GM21723 (cell line): ENCODE data around the gene RER1.

ENCODE experiments used
- ATAC-seq: cut with Tn5 transposase; IDR thresholded peaks from one replicate; pipeline ENCODE4 v1.9.1; 2021; ENCODE audit warnings: mild to moderate bottlenecking, moderate library complexity; ENCODE audit not compliant: unreplicated experiment

The RER1 gene

DNA sequence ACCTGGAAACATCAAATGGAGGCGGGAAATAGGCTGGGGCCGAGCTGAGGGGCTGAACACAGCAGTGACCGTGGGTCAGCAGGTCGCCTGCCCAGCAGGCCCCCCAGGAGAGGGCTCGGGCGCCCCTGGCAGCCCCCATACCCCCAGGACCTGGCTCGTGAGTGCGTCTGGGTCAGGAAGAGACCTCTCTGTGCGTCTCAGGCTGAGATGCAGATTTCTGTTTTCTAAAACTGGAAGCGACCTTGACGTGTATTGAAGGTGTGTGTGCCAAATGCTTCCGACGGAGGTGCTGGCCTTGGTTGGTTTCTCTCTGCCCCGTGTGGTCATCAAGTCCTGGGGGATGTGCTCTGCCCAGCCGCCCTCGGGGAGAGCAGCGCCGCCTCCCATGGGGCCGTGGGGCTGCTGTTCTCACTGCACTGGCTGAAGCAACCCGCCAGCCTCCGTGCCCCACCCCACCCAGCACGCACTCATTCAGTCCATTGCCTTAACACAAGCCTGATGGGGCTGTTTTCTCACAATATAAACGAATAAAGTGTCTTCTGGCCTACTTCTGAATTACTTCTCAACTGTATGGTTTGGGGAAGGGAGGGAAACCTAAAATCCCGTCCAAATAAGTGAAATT is 13.4 kb downstream of the RER1 start:
- ATAC-seq, result no peak

DNA sequence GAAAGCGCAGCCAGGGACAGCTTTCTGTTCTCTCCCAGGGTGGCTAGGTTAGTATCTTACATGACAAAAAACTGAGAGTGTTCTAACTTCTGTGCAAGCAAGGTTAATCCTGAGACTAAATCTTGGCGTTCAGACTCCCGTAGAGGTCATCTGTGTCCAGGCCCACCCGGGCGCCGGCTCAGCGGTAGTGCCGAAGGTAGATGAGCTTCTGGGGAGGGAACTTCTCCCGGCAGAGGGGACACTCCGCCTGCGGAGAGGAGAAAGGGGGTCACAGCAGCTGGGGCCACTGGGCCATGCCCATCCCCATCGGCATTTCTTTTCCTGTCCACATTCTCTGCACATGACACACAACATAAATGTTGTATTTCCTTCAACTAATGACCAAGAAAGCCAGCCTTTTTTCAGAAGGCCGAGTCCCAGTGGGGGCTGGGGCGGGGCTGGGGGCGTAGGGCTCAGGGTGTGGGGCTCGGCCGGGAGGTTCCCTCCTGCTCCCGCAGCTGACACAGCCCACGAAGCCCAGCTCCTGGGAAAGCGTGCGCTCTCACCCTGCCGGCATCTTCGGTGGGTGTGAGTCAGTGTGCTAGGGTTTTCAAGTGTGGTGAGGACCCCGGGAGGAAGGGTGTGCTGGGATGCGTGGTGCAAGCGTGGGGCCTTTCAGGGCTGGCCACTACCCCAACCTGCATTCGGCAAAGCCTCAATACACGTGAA is 14.1 kb downstream of the RER1 start:
- ATAC-seq, result no peak

DNA sequence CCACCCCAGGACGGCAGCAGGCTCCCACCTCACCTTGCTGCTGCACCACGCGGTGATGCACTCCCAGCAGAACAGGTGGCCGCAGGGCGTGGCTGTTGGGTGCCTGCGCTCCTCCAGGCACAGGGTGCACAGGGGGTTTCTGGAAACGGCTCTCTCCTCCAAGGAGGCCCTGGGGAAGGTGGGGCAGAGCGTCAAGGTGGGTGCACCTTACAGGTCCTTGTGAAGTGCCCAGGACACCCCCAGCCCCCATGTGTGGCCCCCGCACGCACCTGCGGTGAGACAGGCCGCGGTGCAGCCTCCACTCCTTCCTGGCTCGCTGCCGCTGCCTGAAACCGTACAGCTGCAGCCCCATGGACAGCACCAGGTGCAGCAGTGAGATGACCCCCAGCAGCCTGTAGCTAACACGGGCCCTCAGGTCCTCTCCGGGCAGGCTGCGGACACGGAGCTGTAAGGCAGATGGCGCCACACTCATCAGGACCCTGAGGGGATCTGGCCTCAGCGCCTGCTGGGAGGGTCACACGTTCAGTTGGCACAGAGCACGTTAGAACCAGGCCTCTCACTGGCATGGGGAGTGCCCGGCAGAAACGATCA is 14.9 kb downstream of the RER1 start:
- no peak for ATAC-seq

DNA sequence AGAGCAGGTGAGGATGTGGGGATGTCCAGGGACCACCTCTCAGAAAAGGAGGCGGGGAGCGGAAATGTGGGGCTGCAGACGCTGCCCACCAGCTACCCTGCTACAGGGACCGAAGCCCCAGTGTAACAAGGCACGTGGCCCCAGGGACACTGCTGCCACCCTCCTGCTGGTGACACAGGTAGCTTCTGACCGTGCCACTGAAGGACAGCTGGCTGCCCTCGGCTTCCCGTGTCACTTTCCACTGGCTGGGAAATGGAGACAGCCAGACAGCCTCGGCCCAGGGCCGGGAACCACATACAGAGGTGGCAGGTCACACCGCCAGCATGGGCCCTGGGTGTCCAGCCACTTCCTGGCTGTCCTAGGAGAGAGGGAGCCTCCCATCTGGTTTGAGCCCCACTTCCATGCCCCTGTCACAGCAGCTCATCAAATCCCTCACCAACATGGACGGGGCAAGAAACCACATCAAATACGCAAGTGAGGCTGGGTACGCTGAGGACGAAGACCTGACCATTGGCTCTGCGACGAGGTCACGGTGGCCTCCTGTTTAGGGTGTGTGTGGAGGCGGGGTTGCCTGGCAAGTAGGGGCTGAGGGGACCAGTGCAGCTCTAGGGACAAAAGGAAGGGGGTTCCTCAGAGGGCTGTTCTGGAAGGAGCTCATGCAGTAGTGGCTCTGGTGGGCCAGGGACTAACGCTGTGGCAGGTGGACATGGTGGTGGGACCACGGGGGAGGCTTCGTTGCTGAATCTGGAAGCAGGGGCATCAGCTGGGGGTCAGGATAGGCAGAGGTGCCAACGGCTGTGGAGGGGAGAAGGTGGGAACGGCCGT is 15.7 kb downstream of the RER1 start:
- ATAC-seq, result no peak

DNA sequence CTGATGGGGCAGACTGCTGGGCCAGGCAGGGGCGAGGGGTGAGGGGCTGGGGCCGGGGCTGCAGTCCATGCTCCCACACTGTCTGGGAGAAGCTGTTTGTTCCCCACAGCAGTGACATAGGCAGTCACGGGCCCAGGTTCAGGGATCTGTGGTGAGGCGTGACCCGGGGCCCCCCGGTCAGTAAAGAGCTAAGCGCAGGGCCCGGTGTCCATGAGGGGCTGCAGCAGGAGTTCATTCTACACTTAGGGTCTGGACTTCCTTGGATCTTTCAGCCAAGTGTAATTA is 16.3 kb downstream of the RER1 start:
- ATAC-seq, result no peak

DNA sequence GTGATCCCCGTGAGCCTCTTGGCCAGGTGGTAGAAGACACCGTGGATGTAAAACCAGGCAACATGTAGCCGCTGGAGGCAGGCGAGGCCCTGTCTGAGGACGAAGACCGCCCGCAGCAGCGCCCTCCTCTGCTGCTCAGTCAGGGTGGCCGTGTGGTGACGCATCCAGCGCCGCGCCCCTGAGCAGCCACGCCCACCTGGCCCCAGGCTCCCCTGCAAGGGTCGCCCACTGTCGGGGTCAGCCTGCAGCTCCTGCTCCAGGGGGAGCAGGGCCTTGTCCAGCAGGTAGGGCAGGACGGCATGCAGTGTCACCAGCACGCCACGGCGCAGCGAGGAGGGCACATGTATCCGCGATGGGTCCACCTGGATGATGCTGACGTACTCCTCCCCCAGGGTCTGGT is 16.8 kb downstream of the RER1 start:
- ATAC-seq, result no peak

DNA sequence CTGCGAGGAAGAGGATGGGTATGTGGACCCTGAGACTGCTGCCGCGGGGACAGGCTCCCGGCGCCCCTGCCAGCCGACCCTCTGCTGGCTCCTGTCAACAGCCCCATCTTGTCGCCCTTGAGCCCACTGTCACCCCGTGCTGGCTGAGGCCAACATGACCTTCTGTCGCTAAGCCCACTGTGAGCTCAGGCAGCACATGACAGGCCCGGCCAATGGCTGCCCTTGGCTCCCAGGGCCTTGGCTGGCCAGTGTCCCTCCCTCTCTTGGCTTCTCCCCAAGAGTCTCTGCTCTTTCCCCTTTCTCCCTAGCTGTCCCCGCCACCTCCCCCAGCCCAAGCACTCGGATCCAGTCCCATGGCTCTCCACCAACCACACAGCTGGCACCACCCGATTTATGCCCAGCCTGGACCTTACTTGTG is 17.2 kb downstream of the RER1 start:
- ATAC-seq, result no peak

DNA sequence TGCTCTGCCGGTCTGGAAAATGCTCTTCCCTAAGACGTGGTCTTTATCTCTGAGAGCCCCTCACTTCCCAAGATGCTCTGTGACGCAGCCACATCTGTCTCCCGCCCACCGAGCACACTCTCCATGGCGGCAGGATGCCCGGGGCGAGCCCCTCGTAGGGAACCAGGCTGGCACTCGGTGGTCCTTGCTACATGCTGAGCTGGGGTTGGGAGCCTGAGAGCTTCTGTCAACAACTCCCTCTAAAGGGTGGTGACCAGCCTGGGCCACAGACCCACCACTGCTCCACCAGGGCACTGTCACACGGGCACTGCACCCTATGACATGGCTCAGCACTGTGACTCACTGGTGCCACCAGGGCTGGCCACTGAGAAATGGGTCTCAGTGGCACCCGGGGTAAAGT is 18.1 kb downstream of the RER1 start:
- ATAC-seq, result no peak

DNA sequence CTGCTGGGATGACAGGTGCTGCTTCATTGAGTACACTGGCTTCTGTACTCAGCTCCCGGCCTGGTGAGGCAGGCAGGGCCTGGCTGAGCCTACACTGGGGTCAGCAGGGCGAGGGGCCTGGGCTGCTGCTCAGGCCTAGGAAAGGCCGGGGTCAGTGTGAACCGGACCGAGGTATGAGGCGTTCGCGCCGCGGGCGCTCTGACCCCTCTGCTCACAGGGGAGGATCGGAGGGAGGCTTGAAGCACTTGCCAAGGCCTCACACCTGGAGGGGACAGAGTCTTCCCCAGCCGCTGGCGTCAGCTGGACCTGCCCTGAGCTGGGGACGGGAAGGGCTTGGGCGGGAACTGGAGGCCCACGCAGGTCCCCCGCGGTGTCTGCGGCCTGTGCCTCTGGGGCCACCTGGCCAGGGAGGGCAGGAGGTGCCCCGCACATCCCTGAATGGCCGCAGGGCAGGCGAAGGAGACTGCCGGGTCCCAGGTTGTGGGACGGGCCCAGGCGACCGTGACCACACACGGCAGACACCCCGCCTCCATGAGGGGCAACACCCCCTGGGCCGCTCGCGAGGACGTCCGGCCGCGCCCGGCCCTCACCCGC is 20.3 kb downstream of the RER1 start:
- peak; percentile 15 for ATAC-seq

DNA sequence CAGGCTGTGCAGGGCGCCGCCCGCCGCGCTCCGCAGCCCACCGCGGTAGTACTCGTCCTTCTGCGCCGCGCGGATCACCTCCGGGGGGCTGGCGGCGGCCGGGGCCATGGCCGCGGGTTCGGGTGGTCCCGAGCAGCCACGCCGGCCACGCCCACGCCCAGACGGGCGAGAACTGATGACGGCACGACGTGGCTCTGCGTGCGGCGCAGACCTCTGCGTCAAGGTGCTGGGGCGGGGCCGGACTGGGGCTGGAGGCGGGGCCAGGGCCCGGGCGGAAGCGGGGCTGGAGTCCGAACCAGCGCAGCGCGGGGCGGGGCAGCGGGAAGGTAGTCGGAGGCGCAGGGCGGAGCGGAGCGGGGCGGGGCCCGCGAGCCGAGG is 20.7 kb downstream of the RER1 start, which contains the start of gene PEX10:
TSS of gene PEX10 (minus strand) at position 170 of the 378 bp plus-strand sequence. CDS start at position 108, 62 bp downstream.
- peak; percentile 71 for ATAC-seq

DNA sequence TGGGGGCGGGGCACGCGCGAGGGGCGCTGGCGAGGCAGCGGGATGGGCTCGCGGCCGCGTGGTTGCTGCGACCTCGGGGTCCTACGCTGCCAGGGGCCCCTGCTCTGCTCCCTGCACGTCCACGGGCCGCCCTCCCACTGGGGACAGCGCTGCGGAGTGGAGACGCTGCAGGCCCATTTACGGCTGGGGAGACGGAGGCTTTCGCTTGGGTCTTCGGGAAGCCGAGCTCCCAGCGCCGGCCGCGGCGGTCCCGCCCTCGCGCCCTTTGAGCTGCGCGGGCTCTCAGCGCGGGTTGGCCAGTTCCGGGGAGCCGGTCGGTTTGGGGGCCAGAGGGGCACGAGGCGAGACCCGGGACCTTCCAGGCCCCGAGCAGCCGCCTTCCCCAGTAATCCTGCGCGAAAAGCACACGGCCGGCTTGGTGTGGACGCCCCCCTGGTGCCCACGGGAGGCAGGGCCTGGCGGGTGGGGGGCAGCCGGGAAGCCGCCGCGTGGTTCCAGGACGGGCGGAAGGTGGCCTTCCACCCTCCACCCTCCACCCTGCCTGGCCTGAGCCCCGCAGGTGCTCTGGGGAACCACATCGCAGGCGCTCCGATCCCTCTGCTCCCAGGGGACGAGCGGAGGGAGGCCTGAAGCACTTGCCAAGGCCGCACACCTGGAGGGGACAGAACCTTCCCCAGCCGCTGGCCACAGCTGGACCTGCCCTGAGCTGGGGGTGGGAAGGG is 21.3 kb downstream of the RER1 start:
- ATAC-seq, result peak; percentile 18

DNA sequence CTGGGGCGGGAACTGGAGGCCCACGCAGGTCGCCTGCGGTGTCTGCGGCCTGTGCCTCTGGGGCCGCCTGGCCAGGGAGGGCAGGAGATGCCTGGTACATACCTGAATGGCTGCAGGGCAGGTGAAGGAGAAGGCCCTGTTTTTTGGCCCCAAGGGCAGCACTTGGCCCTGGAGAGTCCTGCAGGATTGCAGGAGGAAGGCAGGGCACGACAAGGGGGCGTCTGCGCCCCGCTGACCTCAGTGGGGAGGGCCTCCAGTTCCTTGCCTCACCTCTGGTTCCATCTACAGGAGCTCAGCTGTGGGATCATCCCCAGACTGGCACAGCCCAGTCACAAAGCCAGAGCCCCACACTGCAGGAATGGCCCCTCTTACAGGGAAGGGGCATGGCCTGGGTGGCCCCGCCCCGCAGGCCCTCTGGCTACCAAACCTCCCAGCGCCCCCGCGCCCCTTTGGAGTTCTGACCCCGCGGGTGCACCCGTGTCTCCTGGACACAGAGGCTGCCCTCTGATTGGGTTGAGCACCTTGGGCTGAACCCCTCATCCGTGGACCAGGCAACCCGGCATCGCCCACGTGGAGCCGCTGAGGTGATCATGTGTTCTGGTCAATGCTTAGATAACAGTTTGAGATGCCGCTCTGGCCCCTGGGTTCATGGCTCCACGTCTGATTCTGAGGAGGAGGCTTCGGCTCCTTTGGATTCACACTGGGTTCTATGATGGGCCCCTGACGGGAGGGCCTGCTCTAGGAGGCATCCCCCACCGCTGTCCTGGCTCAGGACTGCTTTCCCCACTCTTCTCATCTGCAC is 22.1 kb downstream of the RER1 start:
- ATAC-seq, result no peak

DNA sequence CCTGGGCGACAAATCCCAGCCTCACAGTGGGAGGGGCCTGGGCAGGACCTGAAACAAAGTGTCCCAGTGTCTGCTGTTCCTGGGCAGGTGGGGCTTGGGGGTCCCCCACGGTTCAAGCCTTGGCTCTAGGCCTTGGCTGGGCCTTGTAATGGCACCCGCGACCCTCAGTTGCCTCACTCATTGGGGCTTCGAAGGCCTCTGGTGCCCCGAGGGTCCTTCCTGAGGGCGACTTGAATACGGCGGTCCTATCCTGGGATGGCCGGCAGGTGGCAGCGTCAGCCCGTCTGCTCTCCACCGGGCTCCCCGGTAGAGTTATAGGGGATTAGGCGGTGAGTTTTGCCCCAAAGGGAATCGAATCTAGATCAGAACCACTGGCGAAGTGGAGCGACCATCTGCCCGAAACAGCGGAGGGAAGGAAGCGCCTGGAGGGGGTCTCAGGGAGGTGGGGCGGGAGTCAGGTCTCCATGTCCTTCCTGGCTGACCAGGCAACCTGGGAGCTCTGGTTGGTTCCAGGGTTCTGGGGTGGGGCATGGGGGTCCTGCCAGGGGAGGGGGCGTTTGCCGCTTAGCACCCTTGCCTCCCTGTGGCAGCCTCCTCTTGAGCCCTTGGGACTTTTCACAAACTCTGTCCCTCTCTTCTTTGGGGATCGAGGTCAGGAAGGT is 22.8 kb downstream of the RER1 start:
- ATAC-seq, result no peak

DNA sequence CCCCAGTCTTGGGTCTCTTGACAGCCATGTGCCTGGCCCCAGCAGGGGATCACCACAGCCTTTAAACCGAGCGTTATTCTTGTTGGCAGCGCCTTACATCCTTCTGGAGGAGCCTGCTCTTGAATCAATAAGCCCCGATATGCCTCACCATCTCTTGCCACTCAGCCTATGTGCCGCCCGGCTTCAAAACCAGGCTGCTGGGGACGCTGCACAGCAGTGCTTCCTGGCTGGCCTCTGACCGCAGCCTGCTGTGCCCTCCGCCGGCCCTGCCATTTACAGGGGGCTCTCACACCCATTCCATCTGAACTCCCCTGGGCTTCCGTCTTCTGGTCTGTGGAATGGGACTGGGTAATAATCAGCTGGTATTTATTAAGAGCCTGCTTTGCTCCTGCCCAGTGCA is 23.7 kb downstream of the RER1 start:
- no peak for ATAC-seq

DNA sequence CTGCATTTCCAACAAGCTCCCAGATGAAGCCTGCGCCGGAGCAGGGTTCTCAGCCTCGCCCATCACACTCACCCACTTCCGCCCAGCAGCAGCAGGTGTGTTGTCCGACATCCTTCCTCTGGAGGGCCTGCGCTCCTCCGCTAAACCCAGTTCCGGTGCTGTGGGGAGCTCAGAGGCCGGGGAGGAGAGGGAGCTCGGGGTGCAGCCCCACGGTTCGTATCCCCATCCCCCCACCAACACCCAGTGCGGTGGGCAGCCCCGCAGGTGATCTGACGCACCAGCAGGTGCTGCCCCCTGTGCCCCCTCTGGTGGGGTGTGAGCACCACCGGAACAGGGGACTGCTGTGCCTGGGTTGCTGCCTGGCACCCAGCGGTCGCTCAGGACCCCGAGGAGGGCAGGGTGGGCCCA is 24.2 kb downstream of the RER1 start:
- no peak for ATAC-seq

DNA sequence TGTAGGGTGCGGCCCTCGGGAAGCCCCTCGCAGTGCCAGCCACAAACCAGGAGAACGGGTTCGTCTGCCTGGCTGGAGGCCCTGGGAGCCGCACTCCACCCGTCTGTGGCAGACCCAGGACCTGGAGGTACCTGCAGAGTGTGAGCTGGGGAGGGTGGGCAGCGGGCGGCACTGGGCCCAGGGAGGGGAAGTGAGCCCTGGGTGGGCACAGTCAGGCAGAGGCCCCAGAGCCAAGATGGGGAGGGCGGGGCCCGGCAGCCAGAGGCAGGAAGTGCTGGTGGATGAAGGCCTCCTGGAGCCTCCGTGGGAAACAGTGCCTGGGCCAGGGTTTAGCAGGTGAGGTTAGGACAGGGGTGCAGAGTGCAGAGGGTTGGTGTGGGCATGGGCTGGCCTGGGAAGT is 24.8 kb downstream of the RER1 start:
- ATAC-seq, result no peak

DNA sequence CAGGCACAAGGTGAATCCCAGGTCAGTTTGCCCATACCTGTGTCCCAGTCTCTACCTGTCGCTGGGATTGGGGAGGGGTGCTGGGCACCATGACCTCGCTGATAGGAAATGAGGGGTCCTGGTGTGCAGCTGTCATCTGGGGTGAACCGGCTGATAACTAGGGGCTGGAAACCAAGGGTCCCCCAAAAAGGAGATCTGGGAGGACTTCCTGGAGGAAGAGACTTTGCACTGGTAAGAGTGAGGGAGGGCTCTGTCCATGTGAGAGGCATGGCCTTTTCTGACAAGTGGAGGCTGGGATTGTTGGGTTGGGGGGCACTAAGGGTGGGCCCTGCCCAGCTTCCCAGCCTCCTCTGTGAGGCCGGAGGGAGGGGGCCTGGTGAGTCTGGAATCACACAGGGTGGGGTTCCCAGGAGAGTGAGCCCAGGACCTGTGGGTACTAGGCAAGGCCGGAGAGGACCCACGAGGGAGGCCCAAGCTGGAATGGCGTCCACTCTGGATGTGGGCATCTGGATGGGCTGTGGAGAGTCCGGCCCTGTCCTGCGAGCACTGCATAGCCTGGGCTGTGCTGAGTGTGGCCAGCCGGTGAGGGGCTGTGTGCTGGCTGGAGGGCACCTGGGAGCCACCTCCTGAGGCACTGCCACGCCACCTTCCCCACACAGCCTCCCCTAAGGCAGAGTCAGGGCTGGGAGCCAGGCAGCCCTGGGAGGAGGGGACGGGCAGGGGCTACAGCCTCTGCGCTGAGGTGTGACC is 25.6 kb downstream of the RER1 start:
- ATAC-seq, result no peak

DNA sequence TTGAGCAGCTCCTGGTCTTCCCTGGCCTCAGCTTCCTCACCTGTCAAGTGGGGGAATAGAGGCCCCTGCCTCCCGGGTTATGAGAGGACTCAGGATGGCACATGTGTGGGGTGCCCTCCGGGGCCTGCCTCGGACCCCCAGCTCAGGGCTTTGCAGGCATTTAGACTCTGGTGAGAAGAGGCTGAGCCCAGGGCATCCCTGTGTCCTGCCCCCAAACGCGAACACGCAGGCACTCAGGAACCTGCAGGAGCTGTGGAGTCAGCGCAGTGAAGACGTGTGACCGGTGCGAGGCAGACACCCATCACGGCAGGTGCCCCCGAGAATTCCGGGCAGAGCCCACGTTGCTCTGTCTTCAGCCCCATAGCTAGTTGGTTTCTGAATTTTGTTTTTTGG is 26.2 kb downstream of the RER1 start:
- ATAC-seq, result no peak
